Measurements from ENCODE around the gene AHRR. TPM values are rescaled to one million over a fixed set of nuclear protein-coding genes. Genes with fewer than 3 reads are reported as not detected.

AHRR gene
- total and polyA plus RNA-seq, 9 of the 15 experiments (the other 6 are each of a cell fraction or from before 2014, with no cell fraction given): 0.06 to 1.6 (median 0.75) TPM; not detected in 1

- TF ChIP-seq MAX (CRISPR knock-in tag; IDR thresholded peaks at IDR 0.05) (peak; percentile 54; the same call in 1 of the 2 replicates), CREB1 (IDR thresholded peaks at IDR 0.05) (no peak), CREB1 (CRISPR knock-in tag; IDR thresholded peaks at IDR 0.05) (no peak), BCL6 (CRISPR knock-in tag; IDR thresholded peaks at IDR 0.05) (no peak), L3MBTL2 (IDR thresholded peaks at IDR 0.05) (peak; percentile 58), ZBTB33 (CRISPR knock-in tag; IDR thresholded peaks at IDR 0.05) (peak; percentile 80), DEAF1 (CRISPR knock-in tag; IDR thresholded peaks at IDR 0.05) (no peak), HMGN3 (IDR thresholded peaks at IDR 0.05; ENCODE audit: borderline replicate concordance, extremely low read depth, insufficient read length, low read depth, low read length) (peak; percentile 17)
These were observed 1.7 kb downstream of the AHRR start (continued) for GRCh38 chr5:322942-323879.
